Stimulated activated memory B cell treated with anti-CD40 and anti-IgM and Interleukin-4, amounts not matched to agents 10 μg/mL and 1 μg/mL and 100 μg/mL, for 72 hours (primary cell): ENCODE results near the gene PDIA5.

Source experiments
- ATAC-seq: fragments of 150-1000 bp; cut with Tn5 transposase; 2 replicates; pipeline ENCODE4 v1.10.0; 2021
- H3K27ac Mint-ChIP-seq: one replicate; pipeline ENCODE4 v1.8.0; 2022; ENCODE audit warnings: mild to moderate bottlenecking, mixed read lengths
- H3K27me3 Mint-ChIP-seq: one replicate; pipeline ENCODE4 v1.8.0; 2022; ENCODE audit warnings: mixed read lengths
- H3K36me3 Mint-ChIP-seq: one replicate; pipeline ENCODE4 v1.8.0; 2022; ENCODE audit warnings: mixed read lengths
- H3K4me1 Mint-ChIP-seq: one replicate; pipeline ENCODE4 v1.8.0; 2022; ENCODE audit warnings: mixed read lengths
- H3K4me3 Mint-ChIP-seq: one replicate; pipeline ENCODE4 v1.8.0; 2022; ENCODE audit warnings: mild to moderate bottlenecking, moderate library complexity, mixed read lengths
- H3K9me3 Mint-ChIP-seq: one replicate; pipeline ENCODE4 v1.8.0; 2022; ENCODE audit warnings: mixed read lengths

PDIA5 gene

DNA sequence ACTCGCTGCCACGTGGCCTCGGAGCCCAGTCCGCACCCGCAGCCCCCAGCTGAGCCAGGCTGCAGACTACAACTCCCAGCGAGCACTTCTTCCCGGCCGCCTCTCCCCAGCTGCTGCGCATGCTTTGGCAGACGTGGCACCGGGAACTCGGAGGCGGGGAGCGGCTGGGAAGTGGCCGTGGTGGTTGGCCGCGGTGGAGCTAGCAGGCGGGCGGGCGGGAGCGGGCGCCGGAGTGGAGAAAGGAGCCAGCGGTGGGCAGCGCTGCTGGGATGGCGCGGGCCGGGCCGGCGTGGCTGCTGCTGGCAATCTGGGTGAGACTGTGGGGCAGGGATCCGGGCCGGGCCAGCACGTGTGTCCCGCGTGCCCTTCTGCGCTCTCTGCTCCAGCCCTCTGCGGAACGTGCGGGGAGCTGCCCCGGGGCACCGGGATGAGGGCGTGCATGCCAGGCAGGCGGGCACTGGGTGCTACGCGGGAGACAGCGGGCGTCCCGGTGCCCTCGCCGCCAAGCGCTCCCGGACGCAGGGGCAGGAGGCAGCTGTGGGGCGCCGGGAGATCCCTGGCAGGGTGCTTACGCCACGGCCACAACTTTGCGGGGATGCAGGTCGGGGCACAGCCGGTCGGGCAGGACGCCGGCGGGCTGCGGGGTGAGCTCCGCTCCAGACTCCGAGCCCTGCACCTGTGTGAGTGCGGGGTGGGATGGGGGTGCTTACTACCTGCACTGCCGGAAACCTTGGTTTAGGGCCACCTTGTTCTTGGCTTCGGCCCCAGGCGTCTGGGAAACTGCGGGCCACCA is at the start of gene PDIA5:
PDIA5 (plus strand) TSS at position 130 of the 793 bp plus-strand sequence; CDS start at position 270, 140 bp downstream.
- Mint-ChIP-seq H3K4me3 (peak within 1 kb of the TSS; percentile 73), H3K9me3 (no peaks in the 10 kb centered on the region), H3K36me3 (no peaks in the 10 kb centered on the region), H3K4me1 (peaks cover 28% of the 10 kb centered on the region), H3K27me3 (no peaks in the 10 kb centered on the region), H3K27ac (peak within 1 kb of the TSS; percentile 35)
- peak; percentile 87 for ATAC-seq

DNA sequence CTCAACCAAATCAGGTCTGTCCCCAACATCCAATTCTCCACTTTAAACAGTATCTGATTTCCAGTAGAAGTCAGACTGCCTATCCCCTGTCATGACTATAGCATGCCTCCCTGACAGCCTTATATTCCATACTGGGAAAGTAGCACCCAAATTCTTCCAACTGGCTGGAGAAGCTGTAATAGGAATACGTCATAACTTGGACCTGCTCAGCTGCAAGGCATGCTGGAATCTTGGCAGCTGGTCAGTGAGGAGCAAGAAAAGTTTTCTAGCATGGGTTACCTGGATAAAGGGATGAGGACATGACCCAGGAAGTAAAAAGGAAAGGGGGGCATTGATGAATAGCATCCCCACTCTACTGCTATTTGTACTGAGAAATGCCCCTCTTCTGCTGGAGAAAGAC is 48.1 kb upstream of the PDIA5 start:
- Mint-ChIP-seq H3K27ac (no peak overlapping the region), H3K4me3 (no peak overlapping the region), H3K27me3 (peaks cover 53% of the 10 kb centered on the region), H3K4me1 (no peaks in the 10 kb centered on the region), H3K9me3 (no peaks in the 10 kb centered on the region), H3K36me3 (no peaks in the 10 kb centered on the region)
- no peak for ATAC-seq

DNA sequence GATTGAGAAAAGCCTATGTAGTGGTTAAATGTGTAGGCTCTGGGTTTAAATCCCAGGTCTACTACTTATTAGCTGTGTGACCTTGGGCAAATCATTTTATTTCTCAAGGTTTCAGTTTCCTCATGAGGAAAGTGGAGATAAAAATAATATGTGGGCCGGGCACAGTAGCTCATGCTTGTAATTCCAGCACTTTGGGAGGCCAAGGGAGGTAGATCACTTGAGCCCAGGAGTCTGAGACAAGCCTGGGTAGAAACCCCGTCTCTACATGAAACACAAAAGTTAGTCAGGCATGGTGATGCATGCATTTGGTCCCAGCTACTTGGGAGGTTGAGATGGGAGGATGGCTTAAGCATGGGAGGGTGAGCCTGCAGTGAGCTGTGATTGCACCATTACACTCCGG is 47.7 kb upstream of the PDIA5 start:
- H3K4me1 Mint-ChIP-seq: no peaks in the 10 kb centered on the region
- ATAC-seq: no peak
- no peaks in the 10 kb centered on the region for H3K36me3 Mint-ChIP-seq
- no peaks in the 10 kb centered on the region for H3K9me3 Mint-ChIP-seq
- H3K4me3 Mint-ChIP-seq: no peak overlapping the region
- H3K27ac Mint-ChIP-seq: no peak overlapping the region
- peaks cover 49% of the 10 kb centered on the region for H3K27me3 Mint-ChIP-seq

DNA sequence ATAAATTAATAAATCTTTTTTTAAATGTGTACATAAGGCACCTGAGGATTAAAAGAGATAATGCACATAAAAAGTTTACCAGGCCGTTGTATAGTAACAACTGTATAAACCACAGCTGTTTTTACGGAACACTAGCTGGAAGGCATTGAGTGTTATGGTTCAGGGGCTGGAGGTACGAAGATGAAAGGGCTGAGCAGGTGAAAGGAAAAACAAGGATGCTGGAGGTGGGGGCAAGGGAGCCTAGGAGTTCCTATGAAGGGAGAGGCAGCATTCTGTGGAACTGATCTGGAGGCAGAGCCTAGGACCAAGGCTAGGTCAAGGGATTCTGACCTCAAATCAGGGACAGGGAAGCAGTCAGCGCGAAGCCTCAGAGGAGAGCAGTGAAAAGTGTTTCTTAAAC is 47.2 kb upstream of the PDIA5 start:
- no peaks in the 10 kb centered on the region for H3K36me3 Mint-ChIP-seq
- H3K27ac Mint-ChIP-seq: no peak overlapping the region
- no peaks in the 10 kb centered on the region for H3K9me3 Mint-ChIP-seq
- peaks cover 49% of the 10 kb centered on the region for H3K27me3 Mint-ChIP-seq
- no peaks in the 10 kb centered on the region for H3K4me1 Mint-ChIP-seq
- H3K4me3 Mint-ChIP-seq: no peak overlapping the region
- ATAC-seq: no peak

DNA sequence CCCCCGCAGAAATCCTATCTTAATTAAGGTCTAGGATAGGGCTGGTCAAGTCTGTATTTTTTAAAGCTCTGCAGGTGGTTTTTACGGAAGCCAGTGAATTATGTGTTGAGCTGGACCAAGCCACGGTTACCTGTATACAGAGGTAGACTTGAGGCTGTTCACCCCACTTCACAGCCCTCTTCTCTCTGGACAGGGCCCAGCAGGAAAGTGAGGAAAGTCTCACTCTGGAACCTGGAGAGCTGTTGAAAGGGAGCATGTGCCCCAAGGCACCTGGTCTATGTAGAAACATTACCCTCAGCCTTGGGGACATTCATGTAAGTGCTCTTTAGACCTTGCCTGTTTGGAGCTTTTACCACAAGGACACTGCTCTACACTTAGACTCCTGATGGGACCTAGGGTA is 46.1 kb upstream of the PDIA5 start:
- H3K4me3 Mint-ChIP-seq: no peak overlapping the region
- H3K27me3 Mint-ChIP-seq: peaks cover 59% of the 10 kb centered on the region
- ATAC-seq: no peak
- no peak overlapping the region for H3K27ac Mint-ChIP-seq
- peaks cover under 1% of the 10 kb centered on the region for H3K4me1 Mint-ChIP-seq
- no peaks in the 10 kb centered on the region for H3K36me3 Mint-ChIP-seq
- H3K9me3 Mint-ChIP-seq: no peaks in the 10 kb centered on the region

DNA sequence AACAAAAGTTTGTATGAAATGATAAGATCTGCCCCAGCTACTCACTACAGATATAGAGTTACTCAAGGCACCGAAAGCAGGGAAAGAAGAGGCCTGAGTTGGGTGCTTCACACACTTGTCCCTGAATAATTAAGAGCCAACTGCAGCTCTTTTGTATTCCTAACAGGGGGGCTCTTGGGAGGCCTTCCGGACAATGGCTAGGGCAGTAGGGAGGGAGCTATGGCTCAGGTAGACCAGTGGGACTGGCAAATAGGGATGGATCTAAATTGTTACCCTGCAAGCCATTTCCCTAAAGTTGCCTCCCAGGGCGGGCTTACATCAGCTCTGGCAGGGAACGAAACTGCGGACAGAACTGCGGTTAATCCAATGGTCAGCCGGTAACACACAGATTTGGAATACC is 45.4 kb upstream of the PDIA5 start:
- H3K9me3 Mint-ChIP-seq: no peaks in the 10 kb centered on the region
- no peak for ATAC-seq
- H3K4me3 Mint-ChIP-seq: no peak overlapping the region
- peaks cover 66% of the 10 kb centered on the region for H3K27me3 Mint-ChIP-seq
- no peak overlapping the region for H3K27ac Mint-ChIP-seq
- H3K36me3 Mint-ChIP-seq: no peaks in the 10 kb centered on the region
- H3K4me1 Mint-ChIP-seq: peaks cover 8% of the 10 kb centered on the region

DNA sequence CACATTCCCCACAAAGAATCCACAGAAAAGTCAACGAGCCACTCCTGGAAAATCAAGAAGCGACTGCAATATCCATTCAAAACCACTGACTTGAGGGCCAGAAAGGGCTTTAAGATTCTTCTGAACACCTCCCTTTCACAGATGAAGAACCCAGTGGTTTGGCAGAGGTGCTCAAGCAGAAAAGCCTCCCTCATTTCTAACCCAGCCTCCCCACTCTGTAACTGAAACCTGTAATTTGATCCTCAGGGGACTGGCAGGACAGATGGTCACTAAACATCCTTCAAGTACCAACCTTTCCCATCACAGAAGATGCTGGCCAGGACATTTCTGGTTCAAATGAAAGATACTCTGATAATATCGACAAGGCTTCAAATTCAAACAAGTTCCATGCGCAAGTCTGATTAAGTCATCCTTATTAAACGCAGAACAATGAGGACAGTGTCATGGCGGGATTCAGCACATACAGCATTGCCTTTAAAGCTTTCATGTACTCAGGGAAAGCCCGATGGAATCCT is 44.8 kb upstream of the PDIA5 start:
- H3K36me3 Mint-ChIP-seq: no peaks in the 10 kb centered on the region
- H3K27me3 Mint-ChIP-seq: peaks cover 72% of the 10 kb centered on the region
- H3K4me1 Mint-ChIP-seq: peaks cover 14% of the 10 kb centered on the region
- no peak for ATAC-seq
- no peak overlapping the region for H3K27ac Mint-ChIP-seq
- no peaks in the 10 kb centered on the region for H3K9me3 Mint-ChIP-seq
- no peak overlapping the region for H3K4me3 Mint-ChIP-seq

DNA sequence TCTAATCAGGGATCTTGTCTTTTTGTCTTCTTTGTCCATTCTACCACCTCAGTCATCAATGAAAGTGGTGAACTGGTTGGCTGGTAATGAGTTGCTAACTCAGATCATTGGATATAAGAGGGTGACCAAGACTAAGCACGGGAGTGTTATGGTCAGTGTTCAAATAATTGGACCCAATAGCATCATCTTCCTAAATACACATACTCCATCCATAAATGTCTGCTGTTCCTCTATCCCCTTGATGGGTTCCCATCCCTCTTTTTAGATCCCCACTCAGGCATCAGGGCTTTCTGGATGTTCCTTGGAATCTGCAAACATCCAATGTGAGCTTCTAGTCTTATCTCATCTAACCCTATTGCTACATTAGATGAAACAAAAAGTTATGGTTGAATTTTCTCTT is 42.8 kb upstream of the PDIA5 start:
- no peaks in the 10 kb centered on the region for H3K36me3 Mint-ChIP-seq
- H3K9me3 Mint-ChIP-seq: no peaks in the 10 kb centered on the region
- H3K4me1 Mint-ChIP-seq: peaks cover 27% of the 10 kb centered on the region
- H3K4me3 Mint-ChIP-seq: no peak overlapping the region
- H3K27me3 Mint-ChIP-seq: peaks cover 78% of the 10 kb centered on the region
- H3K27ac Mint-ChIP-seq: no peak overlapping the region
- no peak for ATAC-seq

DNA sequence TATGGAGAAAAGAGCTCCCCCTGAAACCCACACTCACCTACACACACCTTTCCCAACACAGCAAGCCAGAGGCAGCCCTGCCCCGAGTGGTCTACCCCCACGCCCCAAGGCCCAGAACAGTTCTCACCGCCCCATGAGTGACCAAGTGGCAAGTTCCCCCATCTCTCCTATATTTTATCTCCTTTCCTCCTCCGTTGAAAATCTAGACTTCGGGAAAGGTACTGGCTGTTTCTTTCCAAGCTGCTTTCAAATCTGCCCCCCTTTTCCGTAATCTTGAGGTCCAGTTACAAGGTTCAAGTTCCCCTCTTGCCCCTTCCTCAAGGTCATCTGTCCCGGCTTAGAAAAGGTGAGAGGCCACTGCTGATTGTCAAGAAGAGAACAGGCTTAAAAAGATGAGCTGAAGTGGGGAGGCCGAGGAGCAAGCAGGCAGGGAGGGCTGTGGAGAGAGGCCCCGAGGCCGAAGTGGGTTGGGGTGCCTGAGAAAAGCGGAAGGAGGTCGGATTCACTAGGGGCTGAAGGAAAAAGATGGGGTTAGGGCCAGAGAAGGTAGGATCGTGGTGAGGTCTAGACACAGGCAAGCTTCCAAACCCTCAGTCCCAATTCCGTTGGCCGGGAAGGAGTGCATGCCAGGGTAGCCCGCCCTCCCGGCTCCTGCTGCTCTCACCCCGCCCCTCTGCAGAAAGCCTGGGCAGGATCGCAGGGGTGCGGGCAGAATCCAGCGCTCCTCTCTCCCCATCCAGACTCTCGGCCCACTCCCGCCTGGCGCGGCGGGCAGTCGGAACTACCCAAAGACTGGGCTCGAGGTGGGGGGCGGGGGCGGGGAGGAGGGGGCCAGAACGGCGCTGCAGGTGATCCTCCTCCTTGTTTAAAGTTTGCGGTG is 40.9 kb upstream of the PDIA5 start:
- no peak for ATAC-seq
- Mint-ChIP-seq H3K27ac (no peak overlapping the region), H3K9me3 (no peaks in the 10 kb centered on the region), H3K4me3 (peak overlapping the region; percentile 75), H3K36me3 (no peaks in the 10 kb centered on the region), H3K27me3 (peaks cover 64% of the 10 kb centered on the region), H3K4me1 (peaks cover 27% of the 10 kb centered on the region)

DNA sequence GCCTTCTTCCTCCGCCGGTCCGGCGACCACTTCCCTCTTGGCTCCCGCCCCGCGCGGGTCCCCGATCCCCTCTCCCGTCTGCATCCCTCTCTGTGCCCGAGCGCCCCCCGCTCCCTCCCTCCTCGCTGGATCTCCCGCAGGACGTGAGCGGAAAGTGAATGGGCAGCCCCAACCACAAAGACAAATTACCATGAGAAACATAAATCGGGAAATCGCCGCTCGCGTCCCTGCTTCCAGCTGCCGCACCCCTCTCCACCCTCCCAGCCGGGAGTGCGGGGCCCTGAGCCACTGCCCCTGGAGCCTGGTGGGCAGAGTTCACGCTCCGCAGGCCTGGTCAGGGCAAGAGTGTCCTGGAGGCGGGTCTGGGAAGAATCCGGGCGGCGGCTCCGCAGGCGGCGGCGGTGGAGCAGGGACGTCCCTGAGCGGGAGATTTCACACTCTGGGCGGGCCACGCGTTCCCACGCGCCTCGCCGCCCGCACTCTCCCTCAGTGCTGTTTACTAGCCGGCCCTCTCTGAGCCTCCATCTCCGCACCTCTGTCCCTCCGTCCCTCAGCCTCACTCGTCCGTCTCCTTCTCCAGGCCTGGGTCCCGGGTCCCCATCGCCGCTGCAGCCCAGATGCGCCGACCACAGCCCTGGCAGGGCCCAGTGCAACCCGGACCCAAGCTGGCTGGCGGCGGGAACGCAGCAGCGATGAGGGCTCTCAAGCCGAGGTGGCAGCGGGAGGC is 40.1 kb upstream of the PDIA5 start:
- Mint-ChIP-seq H3K4me1 (peaks cover 27% of the 10 kb centered on the region), H3K4me3 (peak overlapping the region; percentile 75), H3K27ac (no peak overlapping the region), H3K36me3 (no peaks in the 10 kb centered on the region), H3K27me3 (peaks cover 55% of the 10 kb centered on the region), H3K9me3 (no peaks in the 10 kb centered on the region)
- ATAC-seq: peak; percentile 7

DNA sequence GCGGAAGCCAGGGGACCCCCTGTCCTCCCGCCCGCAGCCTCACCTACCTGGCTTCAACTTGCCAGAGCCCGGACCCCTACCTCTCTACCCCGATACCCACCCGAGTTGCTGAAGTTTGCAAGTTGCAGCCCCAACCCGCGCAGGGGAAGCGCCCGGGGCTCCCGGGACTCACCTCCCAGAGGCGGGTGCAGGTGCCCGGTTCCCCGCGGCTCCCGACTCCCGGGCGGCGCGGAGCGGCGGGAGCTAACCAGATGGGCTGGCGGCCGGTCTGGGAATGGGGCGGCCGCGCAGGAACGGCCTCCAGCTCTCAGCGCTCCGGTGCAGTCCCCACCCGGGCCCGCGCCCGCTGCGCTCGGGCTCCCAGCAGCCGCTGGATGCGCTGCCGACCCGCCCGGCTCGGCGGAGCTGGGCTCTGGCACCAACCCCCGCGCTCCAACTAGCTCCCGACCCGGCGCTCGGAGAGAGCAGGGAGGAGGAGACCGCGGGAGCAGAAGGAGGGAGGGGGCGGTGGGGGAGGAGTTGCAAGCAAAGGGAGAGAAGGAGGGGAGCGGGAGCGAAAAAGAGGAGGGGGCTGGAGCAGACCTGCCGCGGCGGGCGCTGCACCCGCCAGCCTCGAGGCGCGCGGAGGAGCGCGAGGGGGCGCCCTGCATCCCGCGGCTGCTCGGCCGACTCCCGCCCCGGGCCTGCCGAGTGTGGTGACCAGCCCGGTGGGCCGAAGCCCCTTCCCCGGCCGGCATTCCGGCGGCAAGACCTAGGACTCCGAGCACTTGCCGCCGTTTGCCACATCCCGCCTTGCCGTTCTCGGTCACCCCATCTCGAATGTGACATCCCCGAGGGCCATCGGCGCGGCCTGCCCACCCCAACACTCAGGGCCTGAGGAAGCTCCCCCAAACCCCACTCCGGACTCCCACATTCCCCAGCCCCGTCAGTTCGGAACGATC is 39.3 kb upstream of the PDIA5 start, which contains the start of gene SEMA5B:
SEMA5B (minus strand) TSS at position 472 of the 941 bp plus-strand sequence. CDS start 66,500 bp downstream, outside the sequence.
- Mint-ChIP-seq H3K4me3 (peak within 1 kb of the TSS; percentile 75), H3K27me3 (peaks cover 48% of the 10 kb centered on the region), H3K4me1 (peaks cover 27% of the 10 kb centered on the region), H3K36me3 (no peaks in the 10 kb centered on the region), H3K27ac (no peak within 1 kb of the TSS), H3K9me3 (no peaks in the 10 kb centered on the region)
- ATAC-seq: peak; percentile 52

DNA sequence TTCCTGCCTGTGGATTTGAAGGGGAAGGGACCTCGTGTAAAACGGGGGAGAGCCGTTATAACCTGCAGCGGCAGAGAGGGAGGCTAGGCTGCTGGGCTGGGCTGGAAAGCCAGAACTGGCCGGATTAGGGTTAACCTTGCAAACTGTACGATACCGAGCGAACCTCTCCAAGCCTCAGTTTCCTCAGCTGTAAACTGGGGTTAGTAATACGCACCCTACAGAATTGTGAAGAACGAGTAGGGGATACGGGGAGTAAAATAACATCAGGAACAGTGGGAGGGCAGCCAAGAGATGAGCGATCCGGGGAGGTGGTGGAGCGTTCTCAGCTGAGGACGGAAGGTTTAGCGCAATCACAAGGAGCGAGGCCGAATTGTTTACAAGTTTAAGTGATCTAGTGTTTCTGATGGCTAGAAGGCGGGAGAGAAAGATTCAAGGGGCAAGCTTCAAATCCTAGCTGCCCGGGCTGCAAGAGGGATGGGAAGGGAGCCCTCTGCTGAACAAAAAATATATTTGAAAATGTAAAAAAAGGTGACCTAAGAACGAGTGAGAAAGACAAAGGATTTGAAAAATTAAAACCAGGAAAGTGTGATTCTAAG is 38.5 kb upstream of the PDIA5 start:
- H3K4me3 Mint-ChIP-seq: peak overlapping the region; percentile 66
- H3K27me3 Mint-ChIP-seq: peaks cover 42% of the 10 kb centered on the region
- peak; percentile 53 for ATAC-seq
- no peaks in the 10 kb centered on the region for H3K36me3 Mint-ChIP-seq
- peaks cover 27% of the 10 kb centered on the region for H3K4me1 Mint-ChIP-seq
- no peak overlapping the region for H3K27ac Mint-ChIP-seq
- H3K9me3 Mint-ChIP-seq: no peaks in the 10 kb centered on the region

DNA sequence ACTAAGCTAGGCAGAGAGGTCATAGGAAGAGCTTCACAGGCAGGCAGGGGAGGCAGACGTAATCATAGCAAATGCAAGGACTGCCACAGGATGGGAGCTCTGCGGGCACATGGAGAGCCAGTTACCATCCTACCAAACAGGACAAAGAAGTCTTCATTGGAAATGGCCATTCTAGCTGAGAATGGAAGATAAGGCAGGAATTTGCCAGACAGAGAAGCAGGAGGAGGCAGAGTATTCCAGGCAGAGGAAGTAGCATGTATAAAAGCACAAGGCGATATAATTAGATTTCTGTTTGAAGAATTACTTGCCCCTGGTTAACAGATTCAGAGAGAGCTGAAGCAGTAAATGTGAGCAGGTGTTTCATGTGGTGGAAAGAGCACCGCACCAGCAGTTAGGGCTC is 35.8 kb upstream of the PDIA5 start:
- H3K27me3 Mint-ChIP-seq: peaks cover 50% of the 10 kb centered on the region
- peaks cover 23% of the 10 kb centered on the region for H3K4me1 Mint-ChIP-seq
- ATAC-seq: no peak
- no peak overlapping the region for H3K27ac Mint-ChIP-seq
- H3K4me3 Mint-ChIP-seq: no peak overlapping the region
- no peaks in the 10 kb centered on the region for H3K36me3 Mint-ChIP-seq
- H3K9me3 Mint-ChIP-seq: no peaks in the 10 kb centered on the region

DNA sequence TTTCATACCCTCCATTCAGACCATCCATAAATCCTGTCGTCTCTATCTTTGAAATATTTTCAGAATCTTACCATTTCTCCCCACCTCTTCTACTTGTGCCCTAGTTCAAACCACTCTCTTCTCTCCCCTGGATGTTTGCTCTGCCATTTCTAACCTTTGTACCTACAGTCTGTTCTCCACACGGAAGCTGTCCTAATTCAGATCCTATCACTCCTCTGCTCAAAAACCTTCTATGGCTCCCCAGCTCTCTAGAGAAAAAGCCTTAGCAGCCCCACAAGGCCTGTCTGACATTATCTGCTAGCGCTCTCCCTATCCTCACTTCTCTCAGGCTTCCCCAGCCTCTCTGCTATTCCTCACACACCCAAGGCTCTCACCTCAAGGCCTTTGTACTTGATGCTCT is 34.8 kb upstream of the PDIA5 start:
- Mint-ChIP-seq H3K9me3 (no peaks in the 10 kb centered on the region), H3K4me3 (no peak overlapping the region), H3K36me3 (no peaks in the 10 kb centered on the region), H3K4me1 (peaks cover 13% of the 10 kb centered on the region), H3K27ac (no peak overlapping the region), H3K27me3 (peaks cover 49% of the 10 kb centered on the region)
- no peak for ATAC-seq
